HG03460 (cell line): ENCODE results near the gene SLC38A1.
A peak's percentile ranks its signal among the peaks of the same experiment; 100 is the strongest.
"Not testable (repeated sequence)": the region's sequence is repeated elsewhere in the genome, so short reads cannot be mapped to it uniquely, and the experiment has no call there.

Experiments
- ATAC-seq: cut with Tn5 transposase; IDR thresholded peaks from one replicate; pipeline ENCODE4 v1.9.1; 2021; ENCODE audit not compliant: unreplicated experiment

Gene SLC38A1

GRCh38 chr12:46174061-46174662 lies 94.7 kb downstream of the SLC38A1 start:
- peak; percentile 45 for ATAC-seq

- no peak for ATAC-seq
Observed at GRCh38 chr12:46168426-46168825, 100.4 kb downstream of the SLC38A1 start.

GRCh38 chr12:46167412-46167811 lies 101.4 kb downstream of the SLC38A1 start:
- no peak for ATAC-seq

- no peak for ATAC-seq
Observed at GRCh38 chr12:46165191-46165590, 103.7 kb downstream of the SLC38A1 start.

- no peak for ATAC-seq
Observed at GRCh38 chr12:46164186-46164761, 104.6 kb downstream of the SLC38A1 start.

- not testable (repeated sequence) for ATAC-seq
Observed at GRCh38 chr12:46162549-46163076, 106.2 kb downstream of the SLC38A1 start.

- no peak for ATAC-seq
Observed at GRCh38 chr12:46160981-46161690, 107.7 kb downstream of the SLC38A1 start.

GRCh38 chr12:46160101-46160980 lies 108.5 kb downstream of the SLC38A1 start:
- no peak for ATAC-seq

GRCh38 chr12:46159309-46159901 lies 109.4 kb downstream of the SLC38A1 start:
- ATAC-seq = no peak

GRCh38 chr12:46158501-46158900 lies 110.3 kb downstream of the SLC38A1 start:
- no peak for ATAC-seq

- no peak for ATAC-seq
Observed at GRCh38 chr12:46154221-46154985, 114.4 kb downstream of the SLC38A1 start.

GRCh38 chr12:46153268-46153872 lies 115.5 kb downstream of the SLC38A1 start:
- no peak for ATAC-seq

GRCh38 chr12:46152456-46152855 lies 116.4 kb downstream of the SLC38A1 start:
- no peak for ATAC-seq

- ATAC-seq = no peak
Observed at GRCh38 chr12:46150735-46151134, 118.1 kb downstream of the SLC38A1 start.

GRCh38 chr12:46149905-46150304 lies 118.9 kb downstream of the SLC38A1 start:
- no peak for ATAC-seq

GRCh38 chr12:46149079-46149464 lies 119.8 kb downstream of the SLC38A1 start:
- ATAC-seq = no peak

- no peak for ATAC-seq
Observed at GRCh38 chr12:46148327-46149078, 120.3 kb downstream of the SLC38A1 start.

GRCh38 chr12:46147144-46147543 lies 121.7 kb downstream of the SLC38A1 start:
- ATAC-seq = no peak

GRCh38 chr12:46145881-46146280 lies 123.0 kb downstream of the SLC38A1 start:
- ATAC-seq = no peak
